ENCODE results near the gene FAM234A. TPM values are rescaled to one million over a fixed set of nuclear protein-coding genes. Genes with fewer than 3 reads are reported as not detected.

FAM234A gene
- total RNA-seq, 1 experiment from 2014 or later, result 94.9 TPM

DNA sequence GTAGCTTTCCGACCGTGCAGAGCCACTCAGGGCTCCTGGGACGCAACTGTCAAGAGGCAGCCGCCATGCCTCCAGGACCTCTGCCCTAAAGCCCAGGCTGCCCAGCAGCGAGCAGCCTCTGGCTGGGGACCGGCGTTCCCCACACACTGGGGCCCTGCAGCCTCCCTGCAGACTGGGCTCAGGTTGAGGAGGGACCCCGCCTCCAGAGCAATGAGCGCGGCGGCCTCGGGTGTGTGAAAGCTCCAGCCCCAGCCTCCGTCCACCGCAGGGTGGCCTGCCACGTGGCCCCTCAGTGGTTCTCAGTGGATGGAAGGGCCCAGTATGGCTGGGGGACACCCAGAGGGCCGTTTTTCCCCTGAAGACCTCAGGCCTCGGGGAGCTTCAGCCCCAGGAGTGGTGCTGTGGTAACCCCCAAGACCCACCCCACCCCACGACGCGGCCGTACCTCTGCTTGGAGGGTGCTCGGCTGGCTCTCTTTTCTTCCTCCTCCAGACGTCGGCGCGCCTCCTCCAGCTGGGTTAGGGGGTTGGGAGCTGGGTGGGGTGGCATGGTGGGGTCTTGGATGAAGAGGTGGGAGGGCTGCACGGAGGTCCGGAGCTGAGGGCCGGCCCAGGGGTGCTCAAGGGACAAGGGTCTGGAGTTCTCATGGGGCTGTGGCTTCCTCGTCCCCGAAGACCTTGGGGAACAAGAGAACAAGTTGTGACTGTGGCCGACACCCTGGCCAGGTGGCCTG, 58.6 kb downstream of the FAM234A start:
- no peak overlapping the region for H3K14ac ChIP-seq (ENCODE audit: insufficient read depth, low read length)
- H2BK12ac ChIP-seq (ENCODE audit: insufficient read length, low read depth, low read length), result no peak overlapping the region
- no peak overlapping the region for H2BK120ac ChIP-seq (ENCODE audit: low read depth, low read length, poor library complexity, severe bottlenecking)
- Mint-ChIP-seq H3K27ac (peak overlapping the region in 1 of 3 experiments; percentile 48; a peak in 1 of 7 replicates), H3K4me1 (no peaks in the 10 kb centered on the region), H3K36me3 (ENCODE audit: insufficient read depth in 1 of 3, low read depth in 3 of 3) (peaks cover 12 to 36% (median 35%) of the 10 kb centered on the region in 3 experiments; a peak in 6 of 7 replicates), H3K4me3 (no peak overlapping the region), H3K9me3 (no peaks in the 10 kb centered on the region), H3K27me3 (ENCODE audit: low read depth) (no peaks in the 10 kb centered on the region)
- no CpG with 5 or more reads among the region's 32 CpGs for WGBS (ENCODE audit: extremely low coverage, insufficient read length, low lambda C conversion rate)
- DNase-seq, result no peak
- H2AK5ac ChIP-seq (ENCODE audit: insufficient read length, low read length), result no peak overlapping the region
- H3K9ac ChIP-seq (ENCODE audit: extremely low read depth, insufficient read length, low read length), result no peak overlapping the region
- H4K91ac ChIP-seq (ENCODE audit: insufficient read length, low read depth, low read length), result no peak overlapping the region
- H4K8ac ChIP-seq (replicated peaks; ENCODE audit: insufficient read length, low read depth, low read length), result no peak overlapping the region
- no peaks in the 10 kb centered on the region for H4K20me1 ChIP-seq (ENCODE audit: control insufficient read depth, insufficient read depth, insufficient read length)
- H3K79me1 ChIP-seq (ENCODE audit: insufficient read depth, low read depth, low read length, poor library complexity, severe bottlenecking), result no peaks in the 10 kb centered on the region
- no peak overlapping the region for H4K5ac ChIP-seq (ENCODE audit: insufficient read length, low read depth, low read length)
- no peak overlapping the region for H3K27ac ChIP-seq (ENCODE audit: insufficient read length, low read depth, low read length)
- no peak overlapping the region for H3K18ac ChIP-seq (ENCODE audit: insufficient read length, low read depth, low read length)
- no peaks in the 10 kb centered on the region for H3K4me1 ChIP-seq (ENCODE audit: insufficient read depth, low read length)
- H3K23me2 ChIP-seq (ENCODE audit: insufficient read length, low read depth, low read length, poor library complexity, severe bottlenecking), result no peaks in the 10 kb centered on the region
- no peaks in the 10 kb centered on the region for H3K79me2 ChIP-seq (ENCODE audit: insufficient read depth, low read length)
- no peak overlapping the region for H2BK15ac ChIP-seq (ENCODE audit: low read depth, low read length)
- H2BK20ac ChIP-seq (ENCODE audit: low read depth, low read length, poor library complexity, severe bottlenecking), result no peak overlapping the region
- H3T11ph ChIP-seq (ENCODE audit: low read length), result no peak overlapping the region
- TF ChIP-seq, protein P1, sequence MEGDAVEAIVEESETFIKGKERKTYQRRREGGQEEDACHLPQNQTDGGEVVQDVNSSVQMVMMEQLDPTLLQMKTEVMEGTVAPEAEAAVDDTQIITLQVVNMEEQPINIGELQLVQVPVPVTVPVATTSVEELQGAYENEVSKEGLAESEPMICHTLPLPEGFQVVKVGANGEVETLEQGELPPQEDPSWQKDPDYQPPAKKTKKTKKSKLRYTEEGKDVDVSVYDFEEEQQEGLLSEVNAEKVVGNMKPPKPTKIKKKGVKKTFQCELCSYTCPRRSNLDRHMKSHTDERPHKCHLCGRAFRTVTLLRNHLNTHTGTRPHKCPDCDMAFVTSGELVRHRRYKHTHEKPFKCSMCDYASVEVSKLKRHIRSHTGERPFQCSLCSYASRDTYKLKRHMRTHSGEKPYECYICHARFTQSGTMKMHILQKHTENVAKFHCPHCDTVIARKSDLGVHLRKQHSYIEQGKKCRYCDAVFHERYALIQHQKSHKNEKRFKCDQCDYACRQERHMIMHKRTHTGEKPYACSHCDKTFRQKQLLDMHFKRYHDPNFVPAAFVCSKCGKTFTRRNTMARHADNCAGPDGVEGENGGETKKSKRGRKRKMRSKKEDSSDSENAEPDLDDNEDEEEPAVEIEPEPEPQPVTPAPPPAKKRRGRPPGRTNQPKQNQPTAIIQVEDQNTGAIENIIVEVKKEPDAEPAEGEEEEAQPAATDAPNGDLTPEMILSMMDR (conservative IDR thresholded peaks at IDR 0.05), result no peak
- no peak overlapping the region for H3K56ac ChIP-seq (ENCODE audit: insufficient read length, low read depth, low read length)
- no peak overlapping the region for H3K4me2 ChIP-seq (ENCODE audit: insufficient read depth, insufficient read length, low read length)
- no peak overlapping the region for H2BK5ac ChIP-seq (ENCODE audit: insufficient read length, low read length)
- H3K9me3 ChIP-seq (ENCODE audit: control insufficient read depth, low read depth, low read length), result no peaks in the 10 kb centered on the region
- H3K27me3 ChIP-seq (ENCODE audit: insufficient read depth, low read length), result no peaks in the 10 kb centered on the region
- no peak overlapping the region for H3K4ac ChIP-seq (ENCODE audit: low read depth, low read length)
- no peak overlapping the region for H2AFZ ChIP-seq (ENCODE audit: low read length)
- no peak overlapping the region for H3K23ac ChIP-seq (ENCODE audit: insufficient read length, low read depth, low read length)

All from H9 (cell line).